Activated CD4-positive, alpha-beta T cell treated with anti-CD3 and anti-CD28 coated beads, Interleukin-2, amount 50 U/mL, for 16 hours (primary cell): ENCODE measurements around the gene CRIM1.

Experiments used
- DNase-seq: peaks from one replicate; pipeline ENCODE4 v3.0.0-alpha.2; 2020

CRIM1 gene

DNA sequence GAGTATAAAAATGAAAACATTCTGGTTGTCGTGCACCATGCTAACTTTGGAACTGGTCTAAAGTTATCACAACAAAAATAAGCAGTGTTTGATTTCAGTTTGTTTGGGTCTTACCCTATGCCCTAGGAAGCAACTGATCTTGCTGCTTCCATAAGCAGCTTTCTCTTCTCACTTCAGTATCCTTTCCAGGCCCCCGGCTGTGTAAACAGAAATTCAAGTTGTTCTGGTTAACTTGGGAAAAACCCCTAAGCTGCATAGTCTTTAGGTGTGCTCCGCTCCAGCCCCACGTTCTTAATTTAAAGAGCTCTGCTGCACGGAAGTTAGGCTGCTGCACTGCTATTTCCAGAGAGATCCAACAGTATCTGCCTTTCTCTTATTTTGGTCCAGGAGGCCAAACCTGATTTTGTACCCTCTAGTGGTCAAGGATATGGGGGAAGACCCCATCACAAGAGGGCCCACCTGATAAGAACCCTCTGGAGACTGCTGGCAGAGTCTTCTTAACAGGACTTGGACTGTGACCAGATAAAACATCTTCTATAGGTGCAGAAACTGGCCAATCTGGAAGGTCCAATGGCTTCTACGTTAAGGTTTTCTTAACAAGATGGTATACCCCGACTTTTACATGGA is 173.3 kb downstream of the CRIM1 start:
- no peak for DNase-seq

- peak; percentile 18 for DNase-seq
Measured at GRCh38 chr2:36530178-36530982, 174.8 kb downstream of the CRIM1 start.

GRCh38 chr2:36530983-36531354 is 175.4 kb downstream of the CRIM1 start:
- DNase-seq, result no peak

GRCh38 chr2:36534275-36534799 is 178.8 kb downstream of the CRIM1 start:
- DNase-seq, result no peak

- DNase-seq, result no peak
Measured at GRCh38 chr2:36535099-36535498, 179.5 kb downstream of the CRIM1 start.

- DNase-seq, result no peak
Measured at GRCh38 chr2:36536776-36537175, 181.2 kb downstream of the CRIM1 start.

- DNase-seq, result no peak
Measured at GRCh38 chr2:36538335-36538734, 182.8 kb downstream of the CRIM1 start.

- no peak for DNase-seq
Measured at GRCh38 chr2:36539631-36540030, 184.1 kb downstream of the CRIM1 start.

DNA sequence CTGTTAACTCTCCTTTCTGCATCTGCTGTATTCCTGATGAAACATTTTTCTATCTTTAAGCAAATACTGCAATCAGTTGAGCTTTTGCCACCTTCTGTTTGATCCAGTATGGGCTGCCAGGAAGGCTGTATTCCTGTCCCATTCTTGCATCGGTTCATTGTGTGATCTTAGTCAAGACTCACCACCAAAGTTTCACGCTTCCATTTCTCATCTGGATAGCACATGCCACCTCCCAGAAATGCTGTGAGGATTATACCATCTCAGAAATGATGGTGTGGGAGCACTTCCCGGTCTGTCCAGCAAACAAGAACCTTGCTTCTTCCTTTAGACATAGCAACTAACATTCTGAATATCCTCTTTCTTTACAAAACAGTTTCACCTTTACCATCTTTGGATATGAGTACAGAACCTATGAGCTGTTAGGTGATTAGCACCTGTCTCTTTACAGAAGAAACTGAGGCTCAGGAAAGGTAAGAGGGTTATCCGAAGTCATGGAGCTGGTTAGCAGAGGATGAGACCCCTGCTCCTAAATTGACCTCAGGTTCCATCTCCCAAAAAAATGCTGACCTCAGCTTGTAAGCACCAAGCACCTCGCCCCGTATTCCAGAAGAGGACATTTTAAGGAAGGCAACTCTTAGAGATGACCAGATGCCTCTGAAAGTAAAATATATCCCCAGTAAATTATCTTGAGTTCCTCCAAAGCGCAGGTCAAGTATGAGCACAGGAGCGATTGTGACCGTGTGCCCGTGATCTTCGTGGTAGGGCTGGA is 185.6 kb downstream of the CRIM1 start:
- no peak for DNase-seq

GRCh38 chr2:36541891-36542595 is 186.5 kb downstream of the CRIM1 start:
- no peak for DNase-seq

- DNase-seq, result no peak
Measured at GRCh38 chr2:36544638-36545338, 189.2 kb downstream of the CRIM1 start.

GRCh38 chr2:36545871-36546416 is 190.4 kb downstream of the CRIM1 start:
- DNase-seq, result no peak

GRCh38 chr2:36547906-36548305 is 192.3 kb downstream of the CRIM1 start:
- DNase-seq, result no peak

DNA sequence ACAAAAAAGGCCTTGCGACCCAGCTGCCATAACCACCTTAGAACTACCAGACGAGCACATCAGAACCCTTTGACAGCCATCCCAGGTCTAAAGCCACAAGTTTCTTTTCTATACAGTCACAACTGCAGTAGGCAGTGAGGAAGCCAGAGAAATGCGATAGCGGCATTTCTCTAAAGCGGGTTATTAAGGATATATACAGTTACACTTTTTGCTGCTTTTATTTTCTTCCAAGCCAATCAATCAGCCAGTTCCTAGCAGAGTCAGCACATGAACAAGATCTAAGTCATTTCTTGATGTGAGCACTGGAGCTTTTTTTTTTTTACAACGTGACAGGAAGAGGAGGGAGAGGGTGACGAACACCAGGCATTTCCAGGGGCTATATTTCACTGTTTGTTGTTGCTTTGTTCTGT is 193.6 kb downstream of the CRIM1 start:
- no peak for DNase-seq

DNA sequence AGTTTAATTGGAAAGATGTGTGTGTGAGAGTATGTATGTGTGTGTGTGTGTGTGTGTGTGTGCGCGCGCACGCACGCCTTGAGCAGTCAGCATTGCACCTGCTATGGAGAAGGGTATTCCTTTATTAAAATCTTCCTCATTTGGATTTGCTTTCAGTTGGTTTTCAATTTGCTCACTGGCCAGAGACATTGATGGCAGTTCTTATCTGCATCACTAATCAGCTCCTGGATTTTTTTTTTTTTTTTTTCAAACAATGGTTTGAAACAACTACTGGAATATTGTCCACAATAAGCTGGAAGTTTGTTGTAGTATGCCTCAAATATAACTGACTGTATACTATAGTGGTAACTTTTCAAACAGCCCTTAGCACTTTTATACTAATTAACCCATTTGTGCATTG is 194.4 kb downstream of the CRIM1 start:
- no peak for DNase-seq

DNA sequence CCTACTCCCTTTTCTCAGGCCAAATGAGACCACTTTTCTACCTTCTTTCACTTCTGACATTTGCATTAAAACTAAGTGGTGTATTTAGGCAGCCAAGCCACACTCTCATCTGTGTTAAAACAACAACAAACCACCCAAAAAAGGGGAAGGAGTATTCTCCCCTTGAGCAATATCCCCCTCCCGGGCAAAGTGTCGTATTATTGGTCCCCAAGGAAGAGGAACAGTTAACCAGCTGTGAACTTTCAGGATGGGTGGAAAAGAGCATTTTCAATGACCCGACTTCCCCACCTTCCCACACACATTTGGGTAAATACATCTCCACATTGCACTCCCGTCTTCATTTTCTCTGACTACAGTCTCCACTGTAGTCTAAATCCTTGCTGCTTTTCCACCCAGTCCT is 198.1 kb downstream of the CRIM1 start:
- DNase-seq, result no peak

- no peak for DNase-seq
Measured at GRCh38 chr2:36554531-36554930, 199.0 kb downstream of the CRIM1 start.

GRCh38 chr2:36555789-36556188 is 200.2 kb downstream of the CRIM1 start:
- DNase-seq, result no peak

- no peak for DNase-seq
Measured at GRCh38 chr2:36556842-36557241, 201.3 kb downstream of the CRIM1 start.

DNA sequence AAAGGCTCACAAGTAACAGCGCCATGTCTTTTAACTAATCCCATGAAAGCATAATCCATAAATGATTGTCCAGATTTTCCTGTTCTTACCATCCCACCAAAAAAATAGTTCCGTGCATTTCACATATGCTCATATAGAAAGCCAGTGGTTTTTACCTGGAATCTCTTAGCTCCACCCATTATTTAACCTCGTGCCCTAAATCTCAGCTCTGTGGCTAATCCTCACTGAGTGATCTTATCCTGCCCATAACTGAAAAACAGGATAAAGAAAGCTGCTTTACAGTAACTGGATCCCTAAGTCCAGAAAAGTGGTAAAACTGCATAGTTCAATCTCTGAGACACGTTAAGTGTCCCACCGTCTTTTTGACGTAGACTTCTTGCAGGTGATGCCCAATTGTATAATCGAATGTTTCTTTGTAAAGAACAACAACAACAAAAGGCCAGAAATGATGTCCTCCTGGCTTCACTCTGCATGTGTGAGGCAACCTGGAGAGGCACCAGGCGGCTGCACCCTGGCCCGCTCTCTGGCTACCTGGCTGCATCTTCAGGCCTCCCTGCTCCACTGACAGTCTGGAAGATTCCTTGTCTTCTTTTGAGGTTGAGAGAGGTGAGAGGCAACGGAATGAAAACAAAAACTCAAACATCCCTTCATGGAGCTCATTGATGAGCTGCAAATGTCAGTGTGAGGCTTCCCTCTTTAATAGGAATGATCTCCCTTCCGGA is 203.8 kb downstream of the CRIM1 start:
- DNase-seq, result no peak

GRCh38 chr2:36560726-36561125 is 205.1 kb downstream of the CRIM1 start:
- DNase-seq, result no peak
